Measurements from ENCODE around the gene NEK9. TPM values are rescaled to one million over a fixed set of nuclear protein-coding genes. Genes with fewer than 3 reads are reported as not detected.

NEK9 gene
- total RNA-seq, 1 donor from 2014 or later: 133 TPM

DNA sequence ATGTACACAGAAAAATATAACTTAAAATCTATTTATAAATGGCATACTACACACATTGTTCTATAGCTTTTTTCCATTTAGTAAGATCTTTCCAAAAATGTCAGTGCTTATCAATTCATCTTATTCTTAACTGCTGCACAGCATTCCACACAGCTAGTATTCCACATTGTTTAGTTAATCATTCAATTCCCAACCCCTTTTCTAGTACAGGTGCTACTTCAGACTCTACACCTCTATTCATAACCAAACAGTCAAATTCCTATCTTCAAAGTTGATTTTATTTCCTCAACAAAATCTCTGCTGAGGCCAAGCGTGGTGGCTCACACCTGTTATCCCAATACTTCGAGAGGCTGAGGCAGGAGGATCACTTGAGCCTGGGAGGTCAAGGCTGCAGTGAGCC is 12.3 kb upstream of the NEK9 start:
- peaks cover 14% of the 10 kb centered on the region for H3K4me1 Mint-ChIP-seq
- no peak for DNase-seq (ENCODE audit: low spot score in 2 of 2, unreplicated experiment in 2 of 2)
- no peaks in the 10 kb centered on the region for H3K27me3 Mint-ChIP-seq (ENCODE audit: low read depth)
- no peak overlapping the region for H3K27ac Mint-ChIP-seq
- H3K36me3 Mint-ChIP-seq: peaks cover 35% of the 10 kb centered on the region
- TF ChIP-seq, protein P1, sequence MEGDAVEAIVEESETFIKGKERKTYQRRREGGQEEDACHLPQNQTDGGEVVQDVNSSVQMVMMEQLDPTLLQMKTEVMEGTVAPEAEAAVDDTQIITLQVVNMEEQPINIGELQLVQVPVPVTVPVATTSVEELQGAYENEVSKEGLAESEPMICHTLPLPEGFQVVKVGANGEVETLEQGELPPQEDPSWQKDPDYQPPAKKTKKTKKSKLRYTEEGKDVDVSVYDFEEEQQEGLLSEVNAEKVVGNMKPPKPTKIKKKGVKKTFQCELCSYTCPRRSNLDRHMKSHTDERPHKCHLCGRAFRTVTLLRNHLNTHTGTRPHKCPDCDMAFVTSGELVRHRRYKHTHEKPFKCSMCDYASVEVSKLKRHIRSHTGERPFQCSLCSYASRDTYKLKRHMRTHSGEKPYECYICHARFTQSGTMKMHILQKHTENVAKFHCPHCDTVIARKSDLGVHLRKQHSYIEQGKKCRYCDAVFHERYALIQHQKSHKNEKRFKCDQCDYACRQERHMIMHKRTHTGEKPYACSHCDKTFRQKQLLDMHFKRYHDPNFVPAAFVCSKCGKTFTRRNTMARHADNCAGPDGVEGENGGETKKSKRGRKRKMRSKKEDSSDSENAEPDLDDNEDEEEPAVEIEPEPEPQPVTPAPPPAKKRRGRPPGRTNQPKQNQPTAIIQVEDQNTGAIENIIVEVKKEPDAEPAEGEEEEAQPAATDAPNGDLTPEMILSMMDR (IDR thresholded peaks at IDR 0.05; ENCODE audit: unreplicated experiment): no peak
- peaks cover under 1% of the 10 kb centered on the region for H3K9me3 Mint-ChIP-seq
- H3K4me3 Mint-ChIP-seq: no peak overlapping the region

DNA sequence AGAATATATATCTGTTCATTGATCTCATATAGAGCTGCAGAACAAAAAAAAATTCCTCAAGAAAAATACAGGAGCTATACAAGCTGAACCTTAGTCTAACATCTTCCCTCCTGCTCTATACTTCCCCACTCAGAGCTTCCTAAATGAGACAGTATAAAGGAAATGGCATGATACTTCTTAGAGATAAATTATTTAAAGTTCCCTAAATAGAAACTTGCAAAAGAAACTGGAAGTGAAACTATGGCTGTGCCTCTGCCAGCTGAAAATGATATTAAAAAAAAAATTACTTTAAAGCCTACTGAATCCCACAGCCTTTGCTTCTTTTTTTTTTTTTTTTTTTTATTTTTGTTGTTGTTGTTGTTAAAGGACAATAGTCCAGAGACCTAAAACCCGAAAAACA is 11.6 kb upstream of the NEK9 start:
- Mint-ChIP-seq H3K9me3 (peaks cover 6% of the 10 kb centered on the region), H3K4me1 (peaks cover 15% of the 10 kb centered on the region), H3K27ac (peak overlapping the region; percentile 71), H3K27me3 (ENCODE audit: low read depth) (no peaks in the 10 kb centered on the region), H3K36me3 (peaks cover 36% of the 10 kb centered on the region), H3K4me3 (no peak overlapping the region)
- TF ChIP-seq, protein P1 (IDR thresholded peaks at IDR 0.05; ENCODE audit: unreplicated experiment): no peak
- DNase-seq (ENCODE audit: low spot score in 2 of 2, unreplicated experiment in 2 of 2): no peak

DNA sequence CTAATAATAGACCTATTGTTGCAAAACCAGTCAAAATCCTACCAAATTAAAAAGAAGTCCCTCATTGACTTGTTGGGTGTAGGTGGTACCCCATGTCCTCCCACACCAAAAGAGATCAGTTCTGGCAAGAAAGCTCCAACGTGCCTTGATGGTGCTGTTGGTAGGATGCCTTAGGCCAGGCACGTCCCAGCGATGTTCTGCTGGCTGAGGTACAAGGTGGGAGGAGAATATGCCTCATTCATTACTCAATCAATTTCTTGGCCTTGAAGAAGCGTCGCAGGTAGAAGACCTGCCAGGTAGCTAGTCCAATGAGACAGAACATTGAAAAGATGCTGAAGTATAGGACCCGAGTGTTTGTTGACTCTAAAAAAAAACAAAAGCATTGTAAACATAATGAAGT is 7.8 kb upstream of the NEK9 start:
- DNase-seq (ENCODE audit: low spot score in 2 of 2, unreplicated experiment in 2 of 2): no peak
- Mint-ChIP-seq H3K9me3 (peaks cover 6% of the 10 kb centered on the region), H3K4me3 (no peak overlapping the region), H3K27me3 (ENCODE audit: low read depth) (no peaks in the 10 kb centered on the region), H3K36me3 (peaks cover 35% of the 10 kb centered on the region), H3K27ac (peak overlapping the region; percentile 11), H3K4me1 (peaks cover 19% of the 10 kb centered on the region)
- TF ChIP-seq, protein P1 (IDR thresholded peaks at IDR 0.05; ENCODE audit: unreplicated experiment): no peak

DNA sequence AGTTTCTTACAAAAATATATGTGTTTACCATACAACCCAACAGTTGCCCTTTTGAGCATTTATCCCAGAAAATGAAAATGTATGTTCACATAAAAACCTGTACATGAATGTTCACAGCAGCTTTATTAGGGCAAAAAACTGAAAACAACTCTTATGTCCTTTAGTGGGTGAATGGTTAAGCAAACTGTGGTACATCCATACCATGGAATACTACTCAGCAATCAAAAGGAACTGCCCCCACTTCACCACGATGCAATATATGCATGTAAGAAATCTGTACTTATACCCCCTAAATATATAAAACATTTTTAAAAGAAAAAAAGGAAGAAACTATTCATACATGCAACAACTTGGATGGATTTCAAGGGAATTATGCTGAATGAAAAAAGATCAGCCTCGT is 6.7 kb upstream of the NEK9 start:
- H3K27me3 Mint-ChIP-seq (ENCODE audit: low read depth): no peaks in the 10 kb centered on the region

DNA sequence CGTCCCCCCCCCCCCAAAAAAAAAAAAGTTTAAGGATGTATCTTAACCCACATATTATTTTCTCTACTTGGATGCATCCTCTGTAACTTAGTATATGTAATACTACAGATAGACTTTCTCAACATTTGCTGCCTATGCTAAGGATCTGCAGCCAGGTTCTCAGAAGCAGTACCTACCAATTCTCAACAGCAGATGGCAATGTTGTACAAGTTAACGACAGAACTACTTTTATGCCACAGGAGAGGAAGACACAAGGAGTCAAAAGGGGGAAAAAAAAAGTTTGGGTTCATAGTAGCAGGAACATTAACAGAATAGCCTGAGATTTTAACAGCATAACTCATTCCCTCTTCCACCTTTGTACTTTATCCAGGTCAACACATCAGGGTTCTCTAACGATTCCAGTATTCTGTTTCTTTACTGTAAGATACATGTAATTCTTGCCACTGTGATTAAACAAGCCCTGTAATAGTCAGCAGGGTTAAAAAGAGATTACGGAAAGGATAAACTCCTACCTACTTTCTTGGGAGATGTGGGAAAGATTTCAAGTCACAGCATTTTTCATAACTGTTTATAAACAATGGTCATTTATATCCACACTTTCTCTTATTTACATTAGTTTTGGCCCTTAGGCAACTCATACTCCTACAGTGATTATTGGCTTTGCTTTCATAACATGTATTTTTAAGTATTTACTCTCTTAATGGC is 5.7 kb upstream of the NEK9 start:
- peaks cover 32% of the 10 kb centered on the region for H3K36me3 Mint-ChIP-seq
- peaks cover 17% of the 10 kb centered on the region for H3K4me1 Mint-ChIP-seq
- peak overlapping the region; percentile 70 for H3K27ac Mint-ChIP-seq
- TF ChIP-seq, protein P1 (IDR thresholded peaks at IDR 0.05; ENCODE audit: unreplicated experiment): peak; percentile 72
- H3K9me3 Mint-ChIP-seq: peaks cover 6% of the 10 kb centered on the region
- DNase-seq (ENCODE audit: low spot score in 2 of 2, unreplicated experiment in 2 of 2): no peak
- no peaks in the 10 kb centered on the region for H3K27me3 Mint-ChIP-seq (ENCODE audit: low read depth)
- no peak overlapping the region for H3K4me3 Mint-ChIP-seq

More for the DNA sequence above, 6.7 kb upstream of the NEK9 start:
- TF ChIP-seq, protein P1 (IDR thresholded peaks at IDR 0.05; ENCODE audit: unreplicated experiment): no peak
- Mint-ChIP-seq H3K4me3 (no peak overlapping the region), H3K36me3 (peaks cover 34% of the 10 kb centered on the region), H3K4me1 (peaks cover 16% of the 10 kb centered on the region), H3K9me3 (peaks cover 6% of the 10 kb centered on the region), H3K27ac (peak overlapping the region; percentile 62)
- no peak for DNase-seq (ENCODE audit: low spot score in 2 of 2, unreplicated experiment in 2 of 2)

Measured in mesothelial cell of epicardium (in vitro differentiated cells).